Liver (tissue), 9 donors: Measurements from ENCODE around the gene ADARB1. TPM values are rescaled to one million over a fixed set of nuclear protein-coding genes. Genes with fewer than 3 reads are reported as not detected.

Source experiments
- DNase-seq: peaks from one replicate; pipeline ENCODE4 v3.0.0-alpha.2; 2017; ENCODE audit warnings: low spot score
- H3K27ac ChIP-seq, 2 donors: one replicate each; pipeline ENCODE4 v1.7.0; 2013; ENCODE audit warnings: inconsistent platforms in 2 of 2, low read length in 2 of 2, control low read depth in 1 of 2, low read depth in 1 of 2, mild to moderate bottlenecking in 1 of 2
- H3K27me3 ChIP-seq, 4 donors: one replicate each; pipeline versions ENCODE4 v1.6.1 to v1.7.0; 2013; ENCODE audit warnings: low read length in 3 of 4, inconsistent platforms in 1 of 4, mild to moderate bottlenecking in 1 of 4, moderate library complexity in 1 of 4; ENCODE audit not compliant: control insufficient read depth in 4 of 4, insufficient read depth in 4 of 4
- H3K36me3 ChIP-seq, 4 donors: one replicate each; pipeline versions ENCODE4 v1.6.1 to v1.7.0; 2013; ENCODE audit warnings: low read length in 3 of 4, mild to moderate bottlenecking in 3 of 4, low read depth in 1 of 4, moderate library complexity in 1 of 4; ENCODE audit not compliant: control insufficient read depth in 4 of 4, insufficient read depth in 3 of 4
- H3K4me1 ChIP-seq, 4 donors: one replicate each; pipeline versions ENCODE4 v1.6.1 to v1.7.0; 2013; ENCODE audit warnings: low read length in 3 of 4, mild to moderate bottlenecking in 3 of 4, moderate library complexity in 1 of 4; ENCODE audit not compliant: control insufficient read depth in 4 of 4, insufficient read depth in 4 of 4
- H3K4me3 ChIP-seq, 3 donors: one replicate each; pipeline versions ENCODE4 v1.6.1 to v1.7.0; 2013; ENCODE audit warnings: low read length in 3 of 3, control low read depth in 1 of 3, low read depth in 1 of 3, mild to moderate bottlenecking in 1 of 3
- H3K9ac ChIP-seq, 2 donors: one replicate each; pipeline ENCODE4 v1.7.0; 2013; ENCODE audit warnings: low read length in 2 of 2, mild to moderate bottlenecking in 2 of 2, moderate library complexity in 2 of 2, control low read depth in 1 of 2, low read depth in 1 of 2
- H3K9me3 ChIP-seq, 4 donors: one replicate each; pipeline versions ENCODE4 v1.6.1 to v1.7.0; 2013; ENCODE audit warnings: low read length in 3 of 4; ENCODE audit not compliant: control insufficient read depth in 4 of 4
- EGR1 ChIP-seq, 2 donors: IDR thresholded peaks; 2 replicates each; pipeline ENCODE4 v1.6.1; 2016 to 2018; ENCODE audit warnings: antibody characterized with exemption in 2 of 2, low read depth in 2 of 2
- FOXA1 ChIP-seq: IDR thresholded peaks from 2 replicates; pipeline ENCODE4 v1.6.1; 2016; ENCODE audit warnings: antibody characterized with exemption
- FOXA2 ChIP-seq: IDR thresholded peaks from 2 replicates; pipeline ENCODE4 v1.6.1; 2016; ENCODE audit warnings: antibody characterized with exemption
- GABPA ChIP-seq, 2 donors: IDR thresholded peaks in 1 of 2; conservative IDR thresholded peaks in 1 of 2; 2 replicates each; pipeline ENCODE4 v1.6.1; 2016; ENCODE audit warnings: antibody characterized with exemption in 2 of 2, mild to moderate bottlenecking in 1 of 2, moderate library complexity in 1 of 2
- HNF4A ChIP-seq, 2 donors: conservative IDR thresholded peaks; 2 replicates each; pipeline ENCODE4 v1.6.1; 2016; ENCODE audit warnings: antibody characterized with exemption in 2 of 2, mild to moderate bottlenecking in 2 of 2
- HNF4G ChIP-seq: IDR thresholded peaks from 2 replicates; pipeline ENCODE4 v1.6.1; 2016; ENCODE audit warnings: antibody characterized with exemption
- JUND ChIP-seq, 2 donors: IDR thresholded peaks; 2 replicates each; pipeline ENCODE4 v1.6.1; 2016; ENCODE audit warnings: antibody characterized with exemption in 2 of 2
- NR2F2 ChIP-seq: IDR thresholded peaks from 2 replicates; pipeline ENCODE4 v1.6.1; 2016; ENCODE audit warnings: antibody characterized with exemption
- RAD21 ChIP-seq, 2 donors: IDR thresholded peaks; 2 replicates each; pipeline ENCODE4 v1.6.1; 2016; ENCODE audit warnings: antibody characterized with exemption in 2 of 2, mild to moderate bottlenecking in 2 of 2
- RXRA ChIP-seq, 2 donors: IDR thresholded peaks; 2 replicates each; pipeline ENCODE4 v1.6.1; 2017 to 2018; ENCODE audit warnings: antibody characterized with exemption in 2 of 2, mild to moderate bottlenecking in 1 of 2
- TAF1 ChIP-seq: conservative IDR thresholded peaks from 2 replicates; pipeline ENCODE4 v1.6.1; 2016; ENCODE audit warnings: antibody characterized with exemption, mild to moderate bottlenecking
- YY1 ChIP-seq: IDR thresholded peaks from 2 replicates; pipeline ENCODE4 v1.6.1; 2016; ENCODE audit warnings: antibody characterized with exemption, mild to moderate bottlenecking
- WGBS: extraction: QIAGEN DNeasy Blood & Tissue Kit; methylation state at CpG from one replicate; pipeline ENCODE4 v1.1.7; 2013; 5-methylcytosine and 5-hydroxymethylcytosine counted together
- polyA plus RNA-seq, 2 donors: library from polyadenylated mRNA; stranded (reverse) in 1 of 2; unstranded in 1 of 2; fragments of 200-250 nt in 1 of 2; fragments of >200 nt in 1 of 2; fragmentation: Nextera tagmentation in 1 of 2; extraction: Ambion mirVana in 1 of 2; gene quantifications; one replicate each; pipeline versions ENCODE4 v1.2.1 to v1.2.3, GENCODE V29; 2013 to 2015
- total RNA-seq, 2 donors: library from RNA; depleted of rRNA; stranded (reverse); fragments of >200 nt; gene quantifications; one replicate each; pipeline ENCODE4 v1.2.3, GENCODE V29; 2014
- TF ChIP-seq, protein P1 (sequence below): IDR thresholded peaks from 2 replicates; pipeline ENCODE4 v1.6.1; 2016; ENCODE audit warnings: antibody characterized with exemption, mild to moderate bottlenecking
- TF ChIP-seq, protein P2 (sequence below): IDR thresholded peaks from 2 replicates; pipeline ENCODE4 v1.6.1; 2016; ENCODE audit warnings: antibody characterized with exemption
- TF ChIP-seq, protein P3 (sequence below): fragments of 150-350 bp; IDR thresholded peaks from 2 replicates; pipeline ENCODE4 v1.5.1; 2017; ENCODE audit warnings: improper control_type of control experiment, low read depth, low read length; ENCODE audit not compliant: missing input control
- TF ChIP-seq, protein P4 (sequence below): IDR thresholded peaks from 2 replicates; pipeline ENCODE4 v1.6.1; 2016; ENCODE audit warnings: antibody characterized with exemption
- donor health status: healthy.
- donor health status: healthy.
- donor health status: healthy.
- donor health status: healthy.
- donor health status: healthy.

The ADARB1 gene
- total and polyA plus RNA-seq, 4 donors: 1.6 to 7.8 (median 2.9) TPM

DNA sequence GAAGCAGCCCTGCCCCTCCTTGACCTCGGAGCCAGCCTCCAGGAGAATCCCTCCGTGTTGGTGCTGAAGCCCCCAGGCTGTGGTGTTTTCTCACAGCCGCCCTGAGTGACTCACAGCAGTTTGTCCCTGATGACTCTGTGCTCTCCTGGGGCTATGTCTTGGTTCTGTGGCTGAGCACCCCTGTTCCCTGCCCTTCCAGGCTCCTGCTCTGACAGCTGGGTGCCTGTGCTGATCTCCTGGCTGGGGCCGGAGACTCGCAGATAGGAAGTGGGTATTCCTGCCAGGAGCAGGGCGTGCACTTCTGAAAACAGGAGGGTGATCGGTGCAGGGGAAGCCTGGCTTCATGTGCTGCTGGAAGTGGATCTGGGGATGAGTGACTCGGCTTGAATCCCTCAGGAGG is 178.8 kb downstream of the ADARB1 start:
- Histone ChIP-seq H3K27ac (no peak overlapping the region), H3K4me1 (peaks cover 0 to 10% (median 5%) of the 10 kb centered on the region in 4 donors), H3K9me3 (no peaks in the 10 kb centered on the region), H3K9ac (no peak overlapping the region), H3K36me3 (no peaks in the 10 kb centered on the region), H3K4me3 (no peak overlapping the region), H3K27me3 (no peaks in the 10 kb centered on the region)
- TF ChIP-seq HNF4A (conservative IDR thresholded peaks at IDR 0.05) (no peak), FOXA2 (no peak), TAF1 (no peak), HNF4G (no peak), FOXA1 (no peak), YY1 (no peak), GABPA (IDR thresholded peaks at IDR 0.05 in 1 of 2, conservative IDR thresholded peaks at IDR 0.05 in 1 of 2) (no peak), RXRA (IDR thresholded peaks at IDR 0.05) (no peak), JUND (IDR thresholded peaks at IDR 0.05) (no peak), RAD21 (IDR thresholded peaks at IDR 0.05) (no peak), NR2F2 (no peak)
- TF ChIP-seq, protein P1, sequence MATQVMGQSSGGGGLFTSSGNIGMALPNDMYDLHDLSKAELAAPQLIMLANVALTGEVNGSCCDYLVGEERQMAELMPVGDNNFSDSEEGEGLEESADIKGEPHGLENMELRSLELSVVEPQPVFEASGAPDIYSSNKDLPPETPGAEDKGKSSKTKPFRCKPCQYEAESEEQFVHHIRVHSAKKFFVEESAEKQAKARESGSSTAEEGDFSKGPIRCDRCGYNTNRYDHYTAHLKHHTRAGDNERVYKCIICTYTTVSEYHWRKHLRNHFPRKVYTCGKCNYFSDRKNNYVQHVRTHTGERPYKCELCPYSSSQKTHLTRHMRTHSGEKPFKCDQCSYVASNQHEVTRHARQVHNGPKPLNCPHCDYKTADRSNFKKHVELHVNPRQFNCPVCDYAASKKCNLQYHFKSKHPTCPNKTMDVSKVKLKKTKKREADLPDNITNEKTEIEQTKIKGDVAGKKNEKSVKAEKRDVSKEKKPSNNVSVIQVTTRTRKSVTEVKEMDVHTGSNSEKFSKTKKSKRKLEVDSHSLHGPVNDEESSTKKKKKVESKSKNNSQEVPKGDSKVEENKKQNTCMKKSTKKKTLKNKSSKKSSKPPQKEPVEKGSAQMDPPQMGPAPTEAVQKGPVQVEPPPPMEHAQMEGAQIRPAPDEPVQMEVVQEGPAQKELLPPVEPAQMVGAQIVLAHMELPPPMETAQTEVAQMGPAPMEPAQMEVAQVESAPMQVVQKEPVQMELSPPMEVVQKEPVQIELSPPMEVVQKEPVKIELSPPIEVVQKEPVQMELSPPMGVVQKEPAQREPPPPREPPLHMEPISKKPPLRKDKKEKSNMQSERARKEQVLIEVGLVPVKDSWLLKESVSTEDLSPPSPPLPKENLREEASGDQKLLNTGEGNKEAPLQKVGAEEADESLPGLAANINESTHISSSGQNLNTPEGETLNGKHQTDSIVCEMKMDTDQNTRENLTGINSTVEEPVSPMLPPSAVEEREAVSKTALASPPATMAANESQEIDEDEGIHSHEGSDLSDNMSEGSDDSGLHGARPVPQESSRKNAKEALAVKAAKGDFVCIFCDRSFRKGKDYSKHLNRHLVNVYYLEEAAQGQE: no peak
- TF ChIP-seq, protein P2, sequence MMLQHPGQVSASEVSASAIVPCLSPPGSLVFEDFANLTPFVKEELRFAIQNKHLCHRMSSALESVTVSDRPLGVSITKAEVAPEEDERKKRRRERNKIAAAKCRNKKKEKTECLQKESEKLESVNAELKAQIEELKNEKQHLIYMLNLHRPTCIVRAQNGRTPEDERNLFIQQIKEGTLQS: no peak
- TF ChIP-seq, protein P3, sequence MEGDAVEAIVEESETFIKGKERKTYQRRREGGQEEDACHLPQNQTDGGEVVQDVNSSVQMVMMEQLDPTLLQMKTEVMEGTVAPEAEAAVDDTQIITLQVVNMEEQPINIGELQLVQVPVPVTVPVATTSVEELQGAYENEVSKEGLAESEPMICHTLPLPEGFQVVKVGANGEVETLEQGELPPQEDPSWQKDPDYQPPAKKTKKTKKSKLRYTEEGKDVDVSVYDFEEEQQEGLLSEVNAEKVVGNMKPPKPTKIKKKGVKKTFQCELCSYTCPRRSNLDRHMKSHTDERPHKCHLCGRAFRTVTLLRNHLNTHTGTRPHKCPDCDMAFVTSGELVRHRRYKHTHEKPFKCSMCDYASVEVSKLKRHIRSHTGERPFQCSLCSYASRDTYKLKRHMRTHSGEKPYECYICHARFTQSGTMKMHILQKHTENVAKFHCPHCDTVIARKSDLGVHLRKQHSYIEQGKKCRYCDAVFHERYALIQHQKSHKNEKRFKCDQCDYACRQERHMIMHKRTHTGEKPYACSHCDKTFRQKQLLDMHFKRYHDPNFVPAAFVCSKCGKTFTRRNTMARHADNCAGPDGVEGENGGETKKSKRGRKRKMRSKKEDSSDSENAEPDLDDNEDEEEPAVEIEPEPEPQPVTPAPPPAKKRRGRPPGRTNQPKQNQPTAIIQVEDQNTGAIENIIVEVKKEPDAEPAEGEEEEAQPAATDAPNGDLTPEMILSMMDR: no peak
- TF ChIP-seq, protein P4, sequence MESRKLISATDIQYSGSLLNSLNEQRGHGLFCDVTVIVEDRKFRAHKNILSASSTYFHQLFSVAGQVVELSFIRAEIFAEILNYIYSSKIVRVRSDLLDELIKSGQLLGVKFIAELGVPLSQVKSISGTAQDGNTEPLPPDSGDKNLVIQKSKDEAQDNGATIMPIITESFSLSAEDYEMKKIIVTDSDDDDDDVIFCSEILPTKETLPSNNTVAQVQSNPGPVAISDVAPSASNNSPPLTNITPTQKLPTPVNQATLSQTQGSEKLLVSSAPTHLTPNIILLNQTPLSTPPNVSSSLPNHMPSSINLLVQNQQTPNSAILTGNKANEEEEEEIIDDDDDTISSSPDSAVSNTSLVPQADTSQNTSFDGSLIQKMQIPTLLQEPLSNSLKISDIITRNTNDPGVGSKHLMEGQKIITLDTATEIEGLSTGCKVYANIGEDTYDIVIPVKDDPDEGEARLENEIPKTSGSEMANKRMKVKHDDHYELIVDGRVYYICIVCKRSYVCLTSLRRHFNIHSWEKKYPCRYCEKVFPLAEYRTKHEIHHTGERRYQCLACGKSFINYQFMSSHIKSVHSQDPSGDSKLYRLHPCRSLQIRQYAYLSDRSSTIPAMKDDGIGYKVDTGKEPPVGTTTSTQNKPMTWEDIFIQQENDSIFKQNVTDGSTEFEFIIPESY: no peak
- WGBS: 68% methylated on average over 8 of the region's 8 CpGs
- DNase-seq: peak; percentile 31

DNA sequence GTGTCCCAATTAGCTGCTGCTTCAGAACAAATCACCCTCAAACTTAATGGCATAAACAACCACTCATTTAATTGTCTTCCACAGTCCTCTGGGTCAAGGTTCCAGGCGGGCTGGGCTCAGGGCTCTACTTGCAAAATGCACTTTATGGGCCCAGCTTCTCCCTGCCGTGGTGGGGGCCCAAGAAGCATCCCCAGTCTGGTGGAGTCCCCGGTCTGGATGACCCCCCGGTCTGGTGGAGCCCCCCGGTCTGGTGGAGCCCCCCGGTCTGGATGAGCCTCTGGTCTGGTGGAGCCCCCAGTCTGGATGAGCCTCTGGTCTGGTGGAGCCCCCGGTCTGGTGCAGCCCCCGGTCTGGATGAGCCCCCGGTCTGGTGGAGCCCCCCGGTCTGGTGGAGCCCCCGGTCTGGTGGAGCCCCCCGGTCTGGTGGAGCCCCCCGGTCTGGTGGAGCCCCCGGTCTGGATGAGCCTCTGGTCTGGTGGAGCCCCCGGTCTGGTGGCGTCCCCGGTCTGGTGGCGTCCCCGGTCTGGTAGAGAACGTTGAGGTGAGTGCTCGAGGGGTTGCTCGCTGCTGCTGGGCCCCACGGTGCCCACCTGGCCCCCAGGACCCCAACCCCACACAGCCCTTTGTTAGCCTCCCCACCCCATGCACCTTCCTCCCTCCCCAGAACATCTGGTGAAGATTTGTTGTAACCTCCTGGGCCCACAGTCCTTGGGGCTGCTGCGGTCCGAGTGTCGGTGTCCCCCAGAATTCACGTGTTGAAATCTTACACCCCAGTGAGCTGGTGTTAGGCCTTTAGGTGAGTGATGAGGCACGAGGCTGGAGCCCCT is 179.5 kb downstream of the ADARB1 start:
- Histone ChIP-seq H3K9me3 (no peaks in the 10 kb centered on the region), H3K4me1 (peaks cover 0 to 3% (median under 1%) of the 10 kb centered on the region in 4 donors), H3K4me3 (no peak overlapping the region), H3K27ac (no peak overlapping the region), H3K9ac (no peak overlapping the region), H3K27me3 (no peaks in the 10 kb centered on the region), H3K36me3 (no peaks in the 10 kb centered on the region)
- 79% methylated on average over 26 of the region's 28 CpGs for WGBS
- no peak for DNase-seq
- TF ChIP-seq EGR1 (IDR thresholded peaks at IDR 0.05; ENCODE audit: low read depth in 2 of 2) (no peak), NR2F2 (no peak), TAF1 (no peak), RXRA (IDR thresholded peaks at IDR 0.05) (no peak), HNF4G (no peak), JUND (IDR thresholded peaks at IDR 0.05) (no peak), FOXA1 (no peak), RAD21 (IDR thresholded peaks at IDR 0.05) (no peak)
- TF ChIP-seq, protein P1: no peak
- TF ChIP-seq, protein P2: no peak
- TF ChIP-seq, protein P3: no peak
